Measurements from ENCODE around the gene RHNO1.

DNA sequence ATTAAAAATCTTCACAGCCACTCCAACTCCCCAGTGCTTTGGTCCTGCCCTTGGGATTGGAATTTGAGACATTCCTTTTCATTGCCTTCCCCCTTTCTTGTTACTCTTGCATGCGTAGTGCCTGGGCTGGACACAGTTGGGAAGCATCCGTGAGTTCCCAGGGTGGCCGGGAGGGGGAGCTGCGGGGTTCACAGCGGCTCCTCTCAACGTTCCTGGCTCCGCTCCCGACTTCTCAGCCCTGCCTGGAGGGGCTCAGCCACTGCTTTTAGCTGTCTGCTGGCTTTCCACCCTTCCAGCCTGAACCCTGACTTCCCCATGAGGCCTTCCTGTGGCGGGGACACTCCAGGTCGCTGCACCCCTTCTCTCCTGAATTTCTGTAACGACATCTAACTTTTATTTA lies 23.4 kb upstream of the RHNO1 start:
- TF ChIP-seq CTCF (IDR thresholded peaks at IDR 0.05; ENCODE audit: control extremely low read depth in 1 of 3, insufficient read depth in 1 of 3, low read depth in 1 of 3, low read length in 3 of 3) = peak; percentile 91 to 97 (median 93)
- TF ChIP-seq, protein P1, sequence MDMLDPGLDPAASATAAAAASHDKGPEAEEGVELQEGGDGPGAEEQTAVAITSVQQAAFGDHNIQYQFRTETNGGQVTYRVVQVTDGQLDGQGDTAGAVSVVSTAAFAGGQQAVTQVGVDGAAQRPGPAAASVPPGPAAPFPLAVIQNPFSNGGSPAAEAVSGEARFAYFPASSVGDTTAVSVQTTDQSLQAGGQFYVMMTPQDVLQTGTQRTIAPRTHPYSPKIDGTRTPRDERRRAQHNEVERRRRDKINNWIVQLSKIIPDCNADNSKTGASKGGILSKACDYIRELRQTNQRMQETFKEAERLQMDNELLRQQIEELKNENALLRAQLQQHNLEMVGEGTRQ (IDR thresholded peaks at IDR 0.05; ENCODE audit: low read length) = no peak
